Esophagus muscularis mucosa (tissue), 4 donors: ENCODE measurements around the gene SLC39A8. TPM values are rescaled to one million over a fixed set of nuclear protein-coding genes. Genes with fewer than 3 reads are reported as not detected.

ENCODE experiments used
- DNase-seq: peaks from one replicate; pipeline ENCODE4 v3.0.0-alpha.2; 2017; ENCODE audit errors: extremely low spot score
- H3K27ac ChIP-seq, 4 donors: fragments of 200-600 bp; sonication (generic); replicated peaks in 1 of 4; 1 replicate in 3 of 4; 2 replicates in 1 of 4; pipeline ENCODE4 v1.5.1; 2016 to 2019; ENCODE audit warnings: mild to moderate bottlenecking in 1 of 4
- H3K27me3 ChIP-seq, 4 donors: fragments of 200-600 bp; sonication (generic); one replicate each; pipeline versions ENCODE4 v1.5.1 to v1.6.0; 2016 to 2019
- H3K36me3 ChIP-seq, 4 donors: fragments of 200-600 bp; sonication (generic); one replicate each; pipeline ENCODE4 v1.5.1; 2016 to 2019
- H3K4me1 ChIP-seq, 4 donors: fragments of 200-600 bp; sonication (generic); one replicate each; pipeline ENCODE4 v1.5.1; 2016 to 2019
- H3K4me3 ChIP-seq, 4 donors: fragments of 200-600 bp; sonication (generic); 1 replicate in 2 of 4; 2 replicates in 2 of 4; pipeline ENCODE4 v1.5.1; 2016 to 2019; ENCODE audit warnings: mild to moderate bottlenecking in 4 of 4, moderate library complexity in 1 of 4
- H3K9me3 ChIP-seq, 4 donors: fragments of 200-600 bp; sonication (generic); 1 replicate in 3 of 4; 2 replicates in 1 of 4; pipeline ENCODE4 v1.5.1; 2016 to 2019
- CTCF ChIP-seq, 3 experiments: fragments of 200-600 bp in 2 of 3; fragments of 450-650 bp in 1 of 3; sonication (generic) in 2 of 3; IDR thresholded peaks; one replicate each; pipeline ENCODE4 v1.5.1; 2017 to 2019; ENCODE audit warnings: antibody characterized with exemption in 3 of 3, mild to moderate bottlenecking in 2 of 3, moderate library complexity in 1 of 3
- EP300 ChIP-seq: sonication (generic); formaldehyde crosslinking; IDR thresholded peaks from one replicate; pipeline ENCODE4 v1.6.1; 2017; ENCODE audit warnings: antibody characterized with exemption
- POLR2A ChIP-seq: fragments of 450-650 bp; IDR thresholded peaks from one replicate; pipeline ENCODE4 v1.6.1; 2017; ENCODE audit warnings: antibody characterized with exemption, moderate library complexity, mild to moderate bottlenecking, low read depth
- POLR2AphosphoS5 ChIP-seq, 2 donors: sonication (generic); formaldehyde crosslinking; IDR thresholded peaks; one replicate each; pipeline ENCODE4 v1.6.1; 2017; ENCODE audit warnings: antibody characterized with exemption in 2 of 2
- WGBS: methylation state at CpG from one replicate; pipeline ENCODE4 v1.1.5; 2018; 5-methylcytosine and 5-hydroxymethylcytosine counted together
- intact Hi-C: fragments of 100-400 bp; cut with DNase I; formaldehyde crosslinking; loops from one replicate; pipeline ENCODE4 v1.15.1; 2023
- total RNA-seq, 4 donors: library from RNA; depleted of rRNA; stranded (reverse); fragments of >200 nt; gene quantifications; one replicate each; pipeline versions ENCODE4 v1.1.0 to v1.2.1, GENCODE V29; 2016

The SLC39A8 gene
- total RNA-seq, 4 donors from 2014 or later = 4.0 to 6.6 (median 6.0) TPM

GRCh38 chr4:102333787-102334186 lies 11.5 kb downstream of the SLC39A8 start:
- H3K27ac ChIP-seq = no peak overlapping the region
- no peaks in the 10 kb centered on the region for H3K9me3 ChIP-seq
- no peaks in the 10 kb centered on the region for H3K36me3 ChIP-seq
- 88% methylated on average over 3 of the region's 3 CpGs for WGBS
- DNase-seq = no peak
- no peaks in the 10 kb centered on the region for H3K4me1 ChIP-seq
- no peak overlapping the region for H3K4me3 ChIP-seq
- no peak for TF ChIP-seq POLR2A
- no peak for TF ChIP-seq EP300
- no peak for TF ChIP-seq POLR2AphosphoS5 (IDR thresholded peaks at IDR 0.05)
- TF ChIP-seq CTCF (IDR thresholded peaks at IDR 0.05) = no peak
- no peaks in the 10 kb centered on the region for H3K27me3 ChIP-seq
- intact Hi-C loops = no loop called here

- WGBS = 88% methylated on average over 1 of the region's 1 CpG
- TF ChIP-seq POLR2AphosphoS5 (IDR thresholded peaks at IDR 0.05) (no peak), POLR2A (no peak), EP300 (no peak), CTCF (IDR thresholded peaks at IDR 0.05) (no peak)
- intact Hi-C loops = no loop called here
- Histone ChIP-seq H3K27ac (no peak overlapping the region), H3K27me3 (no peaks in the 10 kb centered on the region), H3K36me3 (no peaks in the 10 kb centered on the region), H3K4me3 (no peak overlapping the region), H3K9me3 (no peaks in the 10 kb centered on the region), H3K4me1 (no peaks in the 10 kb centered on the region)
- no peak for DNase-seq
These were observed 17.2 kb downstream of the SLC39A8 start for GRCh38 chr4:102328045-102328444.

- no peak for DNase-seq
- H3K27ac ChIP-seq = no peak overlapping the region
- no peaks in the 10 kb centered on the region for H3K9me3 ChIP-seq
- H3K36me3 ChIP-seq = no peaks in the 10 kb centered on the region
- H3K27me3 ChIP-seq = no peaks in the 10 kb centered on the region
- H3K4me1 ChIP-seq = no peaks in the 10 kb centered on the region
- WGBS = 86% methylated on average over 3 of the region's 3 CpGs
- intact Hi-C loops = no loop called here
- no peak overlapping the region for H3K4me3 ChIP-seq
- TF ChIP-seq EP300 (no peak), POLR2A (no peak), CTCF (IDR thresholded peaks at IDR 0.05) (no peak), POLR2AphosphoS5 (IDR thresholded peaks at IDR 0.05) (no peak)
These were observed 18.3 kb downstream of the SLC39A8 start for GRCh38 chr4:102326951-102327350.

GRCh38 chr4:102324730-102325129 lies 20.6 kb downstream of the SLC39A8 start:
- Histone ChIP-seq H3K4me1 (peaks cover 0 to 2% (median 0%) of the 10 kb centered on the region in 4 donors), H3K27ac (no peak overlapping the region), H3K36me3 (no peaks in the 10 kb centered on the region), H3K9me3 (no peaks in the 10 kb centered on the region), H3K27me3 (no peaks in the 10 kb centered on the region), H3K4me3 (no peak overlapping the region)
- TF ChIP-seq CTCF (IDR thresholded peaks at IDR 0.05) = no peak
- no peak for TF ChIP-seq POLR2AphosphoS5 (IDR thresholded peaks at IDR 0.05)
- TF ChIP-seq POLR2A = no peak
- DNase-seq = no peak
- intact Hi-C loops = no loop called here
- 51% methylated on average over 3 of the region's 3 CpGs for WGBS

- intact Hi-C loops = no loop called here
- H3K4me3 ChIP-seq = no peak overlapping the region
- H3K9me3 ChIP-seq = no peaks in the 10 kb centered on the region
- no peak for TF ChIP-seq EP300
- no peak for TF ChIP-seq POLR2A
- no peak for TF ChIP-seq POLR2AphosphoS5 (IDR thresholded peaks at IDR 0.05)
- no peak for TF ChIP-seq CTCF (IDR thresholded peaks at IDR 0.05)
- H3K27ac ChIP-seq = no peak overlapping the region
- peaks cover 0 to 8% (median 3%) of the 10 kb centered on the region in 4 donors for H3K4me1 ChIP-seq
- 92% methylated on average over 2 of the region's 2 CpGs for WGBS
- H3K36me3 ChIP-seq = no peaks in the 10 kb centered on the region
- no peaks in the 10 kb centered on the region for H3K27me3 ChIP-seq
- DNase-seq = no peak
These were observed 22.5 kb downstream of the SLC39A8 start for GRCh38 chr4:102322736-102323135.
